HCT116 (cell line): ENCODE data around the gene TSPAN31. TPM values are rescaled to one million over a fixed set of nuclear protein-coding genes. Genes with fewer than 3 reads are reported as not detected.

Experiments
- ATAC-seq: fragments of 200-7000 bp; cut with Tn5 transposase; 2 replicates; pipeline ENCODE4 v1.9.1; 2020; ENCODE audit warnings: mild to moderate bottlenecking, moderate library complexity
- BruUV-seq: library from RNA; stranded (reverse); fragments of 400-500 nt; replicated peaks from 2 replicates; lab custom pipeline; 2021; lab: Mats Ljungman, UMichigan
- CTCF ChIA-PET: fragments of 300-600 bp; sonication (Branson Sonifier 250); formaldehyde crosslinking; loops from one replicate; lab custom pipeline; 2021; ENCODE audit warnings: antibody characterized with exemption; lab: Charles Lee
- POLR2A ChIA-PET: fragments of 300-600, 350-600 bp; sonication (Branson Sonifier 250); formaldehyde crosslinking; loops from one replicate; lab custom pipeline; 2021; ENCODE audit warnings: antibody characterized with exemption; lab: Charles Lee
- RAD21 ChIA-PET, 2 experiments: fragments of 300-600 bp; sonication (Branson Sonifier 250); formaldehyde crosslinking; loops; one replicate each; lab custom pipeline; 2023; ENCODE audit warnings: low total read pairs in 2 of 2; ENCODE audit not compliant: uncharacterized antibody in 2 of 2, unreplicated experiment in 2 of 2, low non-redundant PET in 1 of 2; lab: Charles Lee
- DNase-seq: peaks from one replicate; pipeline ENCODE4 v3.0.0-alpha.2; 2010; ENCODE audit warnings: low read depth, low spot score
- H2AFZ ChIP-seq: fragments of 200-600 bp; shearing (Covaris generic), sonication (generic); 2 replicates; pipeline ENCODE4 v1.6.1; 2017; ENCODE audit warnings: low read depth, mixed run types, mixed read lengths, antibody characterized with exemption, low read length; ENCODE audit not compliant: poor library complexity, severe bottlenecking
- H3K27ac ChIP-seq: 2 replicates; pipeline ENCODE4 v1.5.1; 2012; ENCODE audit warnings: low read depth, low read length
- H3K27me3 ChIP-seq: fragments of 200-600 bp; sonication (generic); 2 replicates; pipeline ENCODE4 v1.6.1; 2016; ENCODE audit warnings: mixed run types, low read length, mixed read lengths; ENCODE audit not compliant: insufficient read depth
- H3K36me3 ChIP-seq, 2 experiments: fragments of 200-500 bp in 1 of 2; fragments of 200-600 bp in 1 of 2; sonication (Bioruptor generic) in 1 of 2; sonication (generic) in 1 of 2; 2 replicates each; pipeline versions ENCODE4 v1.5.1 to v1.6.1; 2014 to 2016; ENCODE audit warnings: low read length in 2 of 2, inconsistent platforms in 1 of 2, mixed read lengths in 1 of 2, mixed run types in 1 of 2; ENCODE audit not compliant: insufficient read depth in 2 of 2, control insufficient read depth in 1 of 2
- H3K4me1 ChIP-seq, 2 experiments: fragments of 200-600 bp in 1 of 2; sonication (generic) in 1 of 2; 2 replicates each; pipeline versions ENCODE4 v1.5.1 to v1.6.1; 2012 to 2017; ENCODE audit warnings: low read length in 2 of 2, inconsistent platforms in 1 of 2, mild to moderate bottlenecking in 1 of 2, mixed read lengths in 1 of 2, mixed run types in 1 of 2, moderate library complexity in 1 of 2; ENCODE audit not compliant: insufficient read depth in 2 of 2, control insufficient read depth in 1 of 2
- H3K4me2 ChIP-seq: fragments of 200-600 bp; sonication (generic); 2 replicates; pipeline ENCODE4 v1.6.1; 2017; ENCODE audit warnings: mixed run types, low read length, mixed read lengths
- H3K4me3 ChIP-seq, 2 experiments: fragments of 200-600 bp in 1 of 2; sonication (generic) in 1 of 2; replicated peaks in 1 of 2; 2 replicates each; pipeline ENCODE4 v1.5.1; 2011 to 2016; ENCODE audit warnings: low read length in 2 of 2, control low read depth in 1 of 2, low read depth in 1 of 2, mild to moderate bottlenecking in 1 of 2, mixed read lengths in 1 of 2, mixed run types in 1 of 2
- H3K79me2 ChIP-seq: fragments of 200-600 bp; sonication (generic); 2 replicates; pipeline ENCODE4 v1.6.1; 2017; ENCODE audit warnings: mild to moderate bottlenecking, mixed run types, low read length, moderate library complexity, mixed read lengths; ENCODE audit not compliant: insufficient read depth
- H3K9ac ChIP-seq: fragments of 200-600 bp; sonication (generic); 2 replicates; pipeline ENCODE4 v1.6.1; 2016; ENCODE audit warnings: low read length, mixed read lengths
- H3K9me2 ChIP-seq: fragments of 200-600 bp; sonication (generic), shearing (Covaris generic); 2 replicates; pipeline ENCODE4 v1.6.1; 2017; ENCODE audit warnings: mixed run types, mild to moderate bottlenecking, moderate library complexity; ENCODE audit not compliant: insufficient read depth
- H3K9me3 ChIP-seq, 2 experiments: fragments of 200-500 bp in 1 of 2; fragments of 200-600 bp in 1 of 2; sonication (Bioruptor generic) in 1 of 2; sonication (generic) in 1 of 2; 2 replicates each; pipeline ENCODE4 v1.6.1; 2014 to 2017; ENCODE audit warnings: low read length in 2 of 2, mixed read lengths in 2 of 2, inconsistent platforms in 1 of 2, low read depth in 1 of 2, mild to moderate bottlenecking in 1 of 2, mixed run types in 1 of 2, moderate library complexity in 1 of 2; ENCODE audit not compliant: control insufficient read depth in 1 of 2, insufficient read depth in 1 of 2
- H4K20me1 ChIP-seq: fragments of 200-600 bp; sonication (generic), shearing (Covaris generic); 2 replicates; pipeline ENCODE4 v1.6.1; 2017; ENCODE audit warnings: mixed run types, mild to moderate bottlenecking, moderate library complexity; ENCODE audit not compliant: insufficient read depth
- ATF3 ChIP-seq: IDR thresholded peaks from 2 replicates; pipeline ENCODE4 v1.6.1; 2012
- CEBPB ChIP-seq: IDR thresholded peaks from 2 replicates; pipeline ENCODE4 v1.6.1; 2012; ENCODE audit warnings: low read depth
- EGR1 ChIP-seq: IDR thresholded peaks from 2 replicates; pipeline ENCODE4 v1.6.1; 2012; ENCODE audit warnings: low read depth
- ELF1 ChIP-seq: IDR thresholded peaks from 2 replicates; pipeline ENCODE4 v1.6.1; 2012; ENCODE audit warnings: low read depth, borderline replicate concordance
- EZH2phosphoT487 ChIP-seq: fragments of 200-600 bp; IDR thresholded peaks from 2 replicates; pipeline ENCODE4 v1.6.1; 2018; ENCODE audit warnings: antibody characterized with exemption, borderline replicate concordance
- POLR2A ChIP-seq: IDR thresholded peaks from 2 replicates; pipeline ENCODE4 v1.7.0; 2011; ENCODE audit warnings: borderline replicate concordance; ENCODE audit not compliant: insufficient read depth, insufficient read length; ENCODE audit errors: extremely low read depth
- POLR2AphosphoS5 ChIP-seq: IDR thresholded peaks from 2 replicates; pipeline ENCODE4 v1.6.1; 2011; ENCODE audit warnings: mild to moderate bottlenecking, low read depth, low read length, moderate library complexity
- RAD21 ChIP-seq: IDR thresholded peaks from 2 replicates; pipeline ENCODE4 v1.6.1; 2012; ENCODE audit warnings: low read depth, mild to moderate bottlenecking
- SIN3A ChIP-seq: IDR thresholded peaks from 2 replicates; pipeline ENCODE4 v1.6.1; 2012; ENCODE audit warnings: low read depth
- SP1 ChIP-seq: IDR thresholded peaks from 2 replicates; pipeline ENCODE4 v1.6.1; 2012; ENCODE audit warnings: low read depth
- SRF ChIP-seq: IDR thresholded peaks from 2 replicates; pipeline ENCODE4 v1.6.1; 2012; ENCODE audit warnings: low read depth
- TCF7L2 ChIP-seq: IDR thresholded peaks from 2 replicates; pipeline ENCODE4 v1.7.0; 2011; ENCODE audit warnings: borderline replicate concordance, inconsistent platforms; ENCODE audit not compliant: insufficient read depth, insufficient read length; ENCODE audit errors: extremely low read depth
- YY1 ChIP-seq: IDR thresholded peaks from 2 replicates; pipeline ENCODE4 v1.6.1; 2011; ENCODE audit warnings: low read length, low read depth, moderate library complexity, mild to moderate bottlenecking; ENCODE audit not compliant: insufficient replicate concordance; ENCODE audit errors: extremely low read depth
- ZBTB33 ChIP-seq: IDR thresholded peaks from 2 replicates; pipeline ENCODE4 v1.6.1; 2011; ENCODE audit warnings: mild to moderate bottlenecking, low read length, moderate library complexity; ENCODE audit not compliant: insufficient replicate concordance; ENCODE audit errors: extremely low read depth
- ZFX ChIP-seq: fragments of 450-650 bp; IDR thresholded peaks from 2 replicates; pipeline ENCODE4 v1.6.1; 2017
- intact Hi-C: fragments of 100-400 bp; cut with micrococcal nuclease; formaldehyde crosslinking; loops from 2 replicates; pipeline ENCODE4 v1.10.0; 2022
- total RNA-seq: library from RNA; stranded (reverse); gene quantifications from one replicate; pipeline ENCODE4 v1.2.1, GENCODE V29; 2021; ENCODE audit not compliant: unreplicated experiment
- TF ChIP-seq, protein P1 (sequence below): IDR thresholded peaks from 2 replicates; pipeline ENCODE4 v1.6.1; 2012
- TF ChIP-seq, protein P2 (sequence below): IDR thresholded peaks from 2 replicates; pipeline ENCODE4 v1.6.1; 2012; ENCODE audit warnings: low read depth

Gene TSPAN31
- total RNA-seq, 1 experiment from 2014 or later, result 14.9 TPM

DNA sequence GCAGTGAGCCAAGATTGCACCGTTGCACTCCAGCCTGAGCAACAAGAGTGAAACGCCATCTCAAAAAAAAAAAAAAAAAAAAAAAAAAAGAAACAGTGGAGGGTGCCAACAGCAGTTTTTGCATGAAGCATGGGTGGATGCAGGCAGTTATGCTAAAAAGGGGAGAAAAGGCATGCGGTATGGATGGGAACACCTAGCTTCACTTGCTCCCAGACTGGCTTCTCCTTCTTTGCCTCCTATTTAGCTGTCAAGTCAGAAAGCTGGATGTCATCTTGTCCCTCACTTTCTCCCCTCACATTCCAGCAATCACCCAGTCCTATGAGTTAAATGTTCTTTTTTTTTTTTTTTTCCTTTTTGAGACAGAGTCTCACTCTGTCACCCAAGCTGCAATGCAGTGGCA, 30.2 kb downstream of the TSPAN31 start:
- TF ChIP-seq YY1, result no peak
- TF ChIP-seq EGR1, result no peak
- no peak for TF ChIP-seq ELF1
- TF ChIP-seq ZFX, result no peak
- no peak for TF ChIP-seq SRF
- TF ChIP-seq CEBPB, result no peak
- TF ChIP-seq, protein P1, sequence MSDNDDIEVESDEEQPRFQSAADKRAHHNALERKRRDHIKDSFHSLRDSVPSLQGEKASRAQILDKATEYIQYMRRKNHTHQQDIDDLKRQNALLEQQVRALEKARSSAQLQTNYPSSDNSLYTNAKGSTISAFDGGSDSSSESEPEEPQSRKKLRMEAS, result no peak
- TF ChIP-seq TCF7L2, result no peak
- no peak for TF ChIP-seq EZH2phosphoT487
- TF ChIP-seq ATF3, result no peak
- TF ChIP-seq SP1, result no peak
- TF ChIP-seq, protein P2, sequence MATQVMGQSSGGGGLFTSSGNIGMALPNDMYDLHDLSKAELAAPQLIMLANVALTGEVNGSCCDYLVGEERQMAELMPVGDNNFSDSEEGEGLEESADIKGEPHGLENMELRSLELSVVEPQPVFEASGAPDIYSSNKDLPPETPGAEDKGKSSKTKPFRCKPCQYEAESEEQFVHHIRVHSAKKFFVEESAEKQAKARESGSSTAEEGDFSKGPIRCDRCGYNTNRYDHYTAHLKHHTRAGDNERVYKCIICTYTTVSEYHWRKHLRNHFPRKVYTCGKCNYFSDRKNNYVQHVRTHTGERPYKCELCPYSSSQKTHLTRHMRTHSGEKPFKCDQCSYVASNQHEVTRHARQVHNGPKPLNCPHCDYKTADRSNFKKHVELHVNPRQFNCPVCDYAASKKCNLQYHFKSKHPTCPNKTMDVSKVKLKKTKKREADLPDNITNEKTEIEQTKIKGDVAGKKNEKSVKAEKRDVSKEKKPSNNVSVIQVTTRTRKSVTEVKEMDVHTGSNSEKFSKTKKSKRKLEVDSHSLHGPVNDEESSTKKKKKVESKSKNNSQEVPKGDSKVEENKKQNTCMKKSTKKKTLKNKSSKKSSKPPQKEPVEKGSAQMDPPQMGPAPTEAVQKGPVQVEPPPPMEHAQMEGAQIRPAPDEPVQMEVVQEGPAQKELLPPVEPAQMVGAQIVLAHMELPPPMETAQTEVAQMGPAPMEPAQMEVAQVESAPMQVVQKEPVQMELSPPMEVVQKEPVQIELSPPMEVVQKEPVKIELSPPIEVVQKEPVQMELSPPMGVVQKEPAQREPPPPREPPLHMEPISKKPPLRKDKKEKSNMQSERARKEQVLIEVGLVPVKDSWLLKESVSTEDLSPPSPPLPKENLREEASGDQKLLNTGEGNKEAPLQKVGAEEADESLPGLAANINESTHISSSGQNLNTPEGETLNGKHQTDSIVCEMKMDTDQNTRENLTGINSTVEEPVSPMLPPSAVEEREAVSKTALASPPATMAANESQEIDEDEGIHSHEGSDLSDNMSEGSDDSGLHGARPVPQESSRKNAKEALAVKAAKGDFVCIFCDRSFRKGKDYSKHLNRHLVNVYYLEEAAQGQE, result no peak
- no peak for TF ChIP-seq SIN3A
- TF ChIP-seq RAD21, result no peak
- TF ChIP-seq POLR2A, result no peak
- no peak for TF ChIP-seq ZBTB33
- no peak for TF ChIP-seq POLR2AphosphoS5
- ChIA-PET RAD21 (no interaction called here), POLR2A (no interaction called here), CTCF (interaction anchor here (0.7 to 1.2 kb wide), 2 partner anchors 28 to 116 kb away, joined by 3 to 4 read pairs; no protein-coding TSS in a partner anchor)
- ATAC-seq (no peak), DNase-seq (no peak)
- Histone ChIP-seq H3K9me3 (no peaks in the 10 kb centered on the region), H3K27ac (no peak overlapping the region), H3K36me3 (peaks cover under 1 to 8% of the 10 kb centered on the region in 2 experiments; a peak in 2 of 4 replicates), H3K4me2 (no peak overlapping the region), H4K20me1 (no peaks in the 10 kb centered on the region), H3K27me3 (no peaks in the 10 kb centered on the region), H3K9ac (no peak overlapping the region), H3K4me1 (peaks cover 5 to 17% of the 10 kb centered on the region in 2 experiments; a peak in 3 of 4 replicates), H3K4me3 (no peak overlapping the region), H2AFZ (no peak overlapping the region), H3K9me2 (no peaks in the 10 kb centered on the region), H3K79me2 (peaks cover 25% of the 10 kb centered on the region)
- no TSS peak for BruUV-seq
- intact Hi-C loops, result no loop called here
